Measurements from ENCODE around the gene SERPINA5. TPM values are rescaled to one million over a fixed set of nuclear protein-coding genes. Genes with fewer than 3 reads are reported as not detected.

Gene SERPINA5
- total RNA-seq, 1 experiment from 2014 or later = not detected

- Histone ChIP-seq H3F3A (ENCODE audit: insufficient read depth, low read depth) (no peaks in the 10 kb centered on the region), H2AFZ (no peak overlapping the region), H3K27ac (no peak overlapping the region), H3K4me1 (replicated peaks; ENCODE audit: insufficient read depth) (no peaks in the 10 kb centered on the region), H3K4me3 (no peak overlapping the region), H3K4me2 (no peak overlapping the region), H4K20me1 (ENCODE audit: insufficient read depth) (no peaks in the 10 kb centered on the region), H3K9me2 (ENCODE audit: insufficient read depth) (no peaks in the 10 kb centered on the region), H3K79me2 (ENCODE audit: low read depth) (no peaks in the 10 kb centered on the region), H3K27me3 (ENCODE audit: insufficient read depth, low read depth) (no peaks in the 10 kb centered on the region), H3K9me3 (ENCODE audit: insufficient read depth, low read depth) (no peaks in the 10 kb centered on the region), H3K36me3 (ENCODE audit: low read depth) (no peaks in the 10 kb centered on the region)
- CTCF ChIA-PET = no interaction called here
- no TSS peak for BruUV-seq (replicated peaks)
- intact Hi-C loops (cut with micrococcal nuclease; ENCODE audit: unreplicated experiment) = no loop called here
- POLR2A ChIA-PET (ENCODE audit: unreplicated experiment) = no interaction called here
- TF ChIP-seq, protein P1, sequence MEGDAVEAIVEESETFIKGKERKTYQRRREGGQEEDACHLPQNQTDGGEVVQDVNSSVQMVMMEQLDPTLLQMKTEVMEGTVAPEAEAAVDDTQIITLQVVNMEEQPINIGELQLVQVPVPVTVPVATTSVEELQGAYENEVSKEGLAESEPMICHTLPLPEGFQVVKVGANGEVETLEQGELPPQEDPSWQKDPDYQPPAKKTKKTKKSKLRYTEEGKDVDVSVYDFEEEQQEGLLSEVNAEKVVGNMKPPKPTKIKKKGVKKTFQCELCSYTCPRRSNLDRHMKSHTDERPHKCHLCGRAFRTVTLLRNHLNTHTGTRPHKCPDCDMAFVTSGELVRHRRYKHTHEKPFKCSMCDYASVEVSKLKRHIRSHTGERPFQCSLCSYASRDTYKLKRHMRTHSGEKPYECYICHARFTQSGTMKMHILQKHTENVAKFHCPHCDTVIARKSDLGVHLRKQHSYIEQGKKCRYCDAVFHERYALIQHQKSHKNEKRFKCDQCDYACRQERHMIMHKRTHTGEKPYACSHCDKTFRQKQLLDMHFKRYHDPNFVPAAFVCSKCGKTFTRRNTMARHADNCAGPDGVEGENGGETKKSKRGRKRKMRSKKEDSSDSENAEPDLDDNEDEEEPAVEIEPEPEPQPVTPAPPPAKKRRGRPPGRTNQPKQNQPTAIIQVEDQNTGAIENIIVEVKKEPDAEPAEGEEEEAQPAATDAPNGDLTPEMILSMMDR (conservative IDR thresholded peaks at IDR 0.05) = no peak
- DNase-seq = no peak
Measured at GRCh38 chr14:94555991-94556390, 25.2 kb upstream of the SERPINA5 start.

DNA sequence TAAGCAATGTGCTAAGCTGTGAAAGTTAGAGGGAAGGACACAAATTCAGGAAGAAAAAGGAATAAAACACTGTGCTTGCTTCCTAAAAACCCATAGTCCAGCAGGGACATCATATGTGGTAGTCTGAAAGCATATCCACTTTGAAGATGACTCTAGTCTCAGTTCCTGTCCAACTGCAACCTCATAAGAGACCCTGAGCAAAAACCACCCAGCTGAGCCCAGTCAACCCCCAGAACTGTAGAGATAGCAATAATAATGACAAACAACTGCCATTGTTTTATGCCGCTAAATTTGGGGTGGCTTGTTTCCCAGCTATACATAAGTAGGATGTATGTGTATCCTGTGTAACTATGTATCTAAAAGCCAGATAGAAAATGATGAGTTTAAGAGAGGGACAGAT, 23.9 kb upstream of the SERPINA5 start:
- Histone ChIP-seq H3K4me1 (replicated peaks; ENCODE audit: insufficient read depth) (no peaks in the 10 kb centered on the region), H2AFZ (no peak overlapping the region), H3K4me2 (no peak overlapping the region), H3K4me3 (no peak overlapping the region), H3K79me2 (ENCODE audit: low read depth) (no peaks in the 10 kb centered on the region), H3K9me2 (ENCODE audit: insufficient read depth) (no peaks in the 10 kb centered on the region), H3K27ac (no peak overlapping the region), H3K36me3 (ENCODE audit: low read depth) (no peaks in the 10 kb centered on the region), H4K20me1 (ENCODE audit: insufficient read depth) (no peaks in the 10 kb centered on the region), H3K9me3 (ENCODE audit: insufficient read depth, low read depth) (no peaks in the 10 kb centered on the region), H3K27me3 (ENCODE audit: insufficient read depth, low read depth) (no peaks in the 10 kb centered on the region), H3F3A (ENCODE audit: insufficient read depth, low read depth) (no peaks in the 10 kb centered on the region)
- DNase-seq = no peak
- ChIA-PET CTCF (no interaction called here), POLR2A (ENCODE audit: unreplicated experiment) (no interaction called here)
- intact Hi-C loops (cut with micrococcal nuclease; ENCODE audit: unreplicated experiment) = no loop called here
- BruUV-seq (replicated peaks) = no TSS peak
- TF ChIP-seq, protein P1 (conservative IDR thresholded peaks at IDR 0.05) = no peak
- no peak for TF ChIP-seq EZH2 (IDR thresholded peaks at IDR 0.05; ENCODE audit: low read depth)

DNA sequence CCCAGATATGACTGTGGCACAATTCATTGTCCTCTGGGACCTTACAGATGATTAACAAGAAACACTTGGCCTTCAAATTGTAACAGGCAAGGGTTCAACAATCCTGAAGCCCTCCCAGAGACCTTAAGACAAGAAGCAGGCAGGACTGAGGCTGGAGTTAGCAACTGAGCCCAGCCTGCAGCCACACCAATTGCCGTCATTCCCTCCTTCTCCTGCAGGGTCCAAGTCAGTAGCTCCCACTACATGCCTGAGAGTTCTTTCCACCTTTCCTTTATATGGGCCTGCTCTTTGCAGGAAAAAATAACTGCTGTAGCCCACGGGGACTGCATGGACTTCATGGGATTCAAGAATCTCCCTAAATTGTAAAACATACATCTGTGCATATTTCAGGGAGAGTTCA, 22.4 kb upstream of the SERPINA5 start:
- no peak overlapping the region for H3K27ac ChIP-seq
- ChIA-PET CTCF (no interaction called here), POLR2A (ENCODE audit: unreplicated experiment) (no interaction called here)
- H3K27me3 ChIP-seq (ENCODE audit: insufficient read depth, low read depth) = no peaks in the 10 kb centered on the region
- H3K9me2 ChIP-seq (ENCODE audit: insufficient read depth) = no peaks in the 10 kb centered on the region
- H3K9me3 ChIP-seq (ENCODE audit: insufficient read depth, low read depth) = no peaks in the 10 kb centered on the region
- H3F3A ChIP-seq (ENCODE audit: insufficient read depth, low read depth) = no peaks in the 10 kb centered on the region
- no peaks in the 10 kb centered on the region for H3K79me2 ChIP-seq (ENCODE audit: low read depth)
- intact Hi-C loops (cut with micrococcal nuclease; ENCODE audit: unreplicated experiment) = no loop called here
- no peak overlapping the region for H3K4me3 ChIP-seq
- no peaks in the 10 kb centered on the region for H3K4me1 ChIP-seq (replicated peaks; ENCODE audit: insufficient read depth)
- no peaks in the 10 kb centered on the region for H3K36me3 ChIP-seq (ENCODE audit: low read depth)
- no peak for DNase-seq
- no peak overlapping the region for H2AFZ ChIP-seq
- BruUV-seq (replicated peaks) = no TSS peak
- H4K20me1 ChIP-seq (ENCODE audit: insufficient read depth) = no peaks in the 10 kb centered on the region
- no peak for TF ChIP-seq EZH2 (IDR thresholded peaks at IDR 0.05; ENCODE audit: low read depth)
- TF ChIP-seq, protein P1 (conservative IDR thresholded peaks at IDR 0.05) = no peak
- no peak overlapping the region for H3K4me2 ChIP-seq

Data from PC-9 (cell line).